Ovary (tissue), 3 donors: ENCODE measurements around the gene ANTXRL.

ENCODE experiments used
- EP300 ChIP-seq: sonication (generic); formaldehyde crosslinking; IDR thresholded peaks from one replicate; pipeline ENCODE4 v1.6.1; 2017; ENCODE audit warnings: antibody characterized with exemption
- POLR2A ChIP-seq: fragments of 450-650 bp; IDR thresholded peaks from one replicate; pipeline ENCODE4 v1.6.1; 2017; ENCODE audit warnings: antibody characterized with exemption, mild to moderate bottlenecking, moderate library complexity
- TF ChIP-seq, protein P1 (sequence below), 3 donors: fragments of 450-650 bp in 2 of 3; fragments of 200-600 bp in 1 of 3; IDR thresholded peaks; one replicate each; pipeline versions ENCODE4 v1.5.1 to v1.8.0; 2016 to 2022; ENCODE audit warnings: antibody characterized with exemption in 3 of 3, mild to moderate bottlenecking in 1 of 3
- donor health status: DM: no; HTN: no; CAD: no.

DNA sequence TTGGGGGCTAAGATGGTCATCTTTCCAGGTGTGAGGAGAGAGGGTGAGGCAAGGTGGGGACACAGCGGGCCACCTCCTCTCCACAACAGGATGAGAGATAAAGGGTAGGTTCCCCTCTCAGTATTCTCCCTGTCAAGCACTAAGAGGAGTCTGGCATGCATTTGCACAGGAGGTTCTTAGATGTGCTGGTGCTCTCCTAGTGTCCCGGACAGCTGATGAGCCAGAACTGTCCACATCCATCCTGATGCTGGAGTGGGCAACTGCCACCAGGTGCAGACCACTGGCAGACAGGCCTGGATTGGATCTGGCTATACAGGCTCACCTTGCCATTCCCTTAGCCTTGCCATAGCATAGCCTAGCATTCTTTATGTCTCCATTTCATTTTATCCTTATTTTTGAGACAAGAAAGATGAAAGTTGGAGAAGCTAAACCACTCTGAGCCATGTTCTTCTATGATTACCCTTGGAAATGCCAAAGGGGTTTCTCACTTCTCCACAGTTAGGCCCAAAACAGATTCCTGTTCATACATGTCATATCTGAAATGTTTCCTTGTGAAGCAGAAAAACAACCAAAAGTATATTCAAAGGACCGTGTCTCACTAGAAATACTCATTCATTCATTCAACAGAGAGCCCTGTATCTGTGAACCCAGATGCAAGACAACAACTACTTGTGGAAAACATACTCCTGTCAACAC lies 48.8 kb upstream of the ANTXRL start:
- TF ChIP-seq POLR2A, result no peak
- TF ChIP-seq, protein P1, sequence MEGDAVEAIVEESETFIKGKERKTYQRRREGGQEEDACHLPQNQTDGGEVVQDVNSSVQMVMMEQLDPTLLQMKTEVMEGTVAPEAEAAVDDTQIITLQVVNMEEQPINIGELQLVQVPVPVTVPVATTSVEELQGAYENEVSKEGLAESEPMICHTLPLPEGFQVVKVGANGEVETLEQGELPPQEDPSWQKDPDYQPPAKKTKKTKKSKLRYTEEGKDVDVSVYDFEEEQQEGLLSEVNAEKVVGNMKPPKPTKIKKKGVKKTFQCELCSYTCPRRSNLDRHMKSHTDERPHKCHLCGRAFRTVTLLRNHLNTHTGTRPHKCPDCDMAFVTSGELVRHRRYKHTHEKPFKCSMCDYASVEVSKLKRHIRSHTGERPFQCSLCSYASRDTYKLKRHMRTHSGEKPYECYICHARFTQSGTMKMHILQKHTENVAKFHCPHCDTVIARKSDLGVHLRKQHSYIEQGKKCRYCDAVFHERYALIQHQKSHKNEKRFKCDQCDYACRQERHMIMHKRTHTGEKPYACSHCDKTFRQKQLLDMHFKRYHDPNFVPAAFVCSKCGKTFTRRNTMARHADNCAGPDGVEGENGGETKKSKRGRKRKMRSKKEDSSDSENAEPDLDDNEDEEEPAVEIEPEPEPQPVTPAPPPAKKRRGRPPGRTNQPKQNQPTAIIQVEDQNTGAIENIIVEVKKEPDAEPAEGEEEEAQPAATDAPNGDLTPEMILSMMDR (IDR thresholded peaks at IDR 0.05), result no peak
- TF ChIP-seq EP300, result no peak
